Endothelial cell of umbilical vein (primary cell): ENCODE measurements around the gene RAB25. TPM values are rescaled to one million over a fixed set of nuclear protein-coding genes. Genes with fewer than 3 reads are reported as not detected.

Source experiments
- BruUV-seq: library from RNA; stranded (reverse); fragments of 400-500 nt; replicated peaks from 2 replicates; lab custom pipeline; 2021; lab: Mats Ljungman, UMichigan
- CTCF ChIA-PET: fragments of 300-600, 350-600 bp; sonication (Branson Sonifier 250); formaldehyde crosslinking; loops from one replicate; lab custom pipeline; 2021; ENCODE audit warnings: antibody characterized with exemption, inconsistent platforms; lab: Charles Lee
- POLR2A ChIA-PET: fragments of 300-600, 350-600 bp; sonication (Branson Sonifier 250); formaldehyde crosslinking; loops from one replicate; lab custom pipeline; 2021; ENCODE audit warnings: antibody characterized with exemption, inconsistent platforms; lab: Charles Lee
- DNase-seq: peaks from one replicate; pipeline ENCODE4 v3.0.0-alpha.2; 2011; ENCODE audit warnings: low read depth, low spot score
- FAIRE-seq: peaks from 2 replicates; lab custom pipeline; 2011; peaks lifted over from hg19 to GRCh38; lab: Jason Lieb, UNC
- H2AFZ ChIP-seq: 2 replicates; pipeline ENCODE4 v1.6.0; 2012; ENCODE audit warnings: low read depth, low read length, control low read depth, inconsistent platforms
- H3K27ac ChIP-seq: 2 replicates; pipeline ENCODE4 v1.5.1; 2011; ENCODE audit warnings: low read depth, mild to moderate bottlenecking, control low read depth, low read length, moderate library complexity; ENCODE audit not compliant: insufficient read depth
- H3K27me3 ChIP-seq, 2 experiments: 2 replicates each; pipeline versions ENCODE4 v1.6.0 to v1.6.1; 2011; ENCODE audit warnings: low read length in 2 of 2, mixed read lengths in 1 of 2; ENCODE audit not compliant: control insufficient read depth in 2 of 2, insufficient read depth in 2 of 2
- H3K36me3 ChIP-seq, 2 experiments: 2 replicates in 1 of 2; 3 replicates in 1 of 2; pipeline ENCODE4 v1.5.1; 2011; ENCODE audit warnings: low read length in 2 of 2, mild to moderate bottlenecking in 1 of 2, moderate library complexity in 1 of 2; ENCODE audit not compliant: control insufficient read depth in 2 of 2, insufficient read depth in 2 of 2; ENCODE audit errors: extremely low read depth in 1 of 2
- H3K4me1 ChIP-seq: 3 replicates; pipeline ENCODE4 v1.5.1; 2011; ENCODE audit warnings: mild to moderate bottlenecking, low read length; ENCODE audit not compliant: control insufficient read depth, insufficient read depth; ENCODE audit errors: extremely low read depth
- H3K4me2 ChIP-seq: 2 replicates; pipeline ENCODE4 v1.6.1; 2011; ENCODE audit warnings: low read length, control low read depth, mixed read lengths; ENCODE audit not compliant: insufficient read depth
- H3K4me3 ChIP-seq, 3 experiments: fragments of 200-600 bp in 1 of 3; sonication (generic), shearing (Covaris generic) in 1 of 3; replicated peaks in 1 of 3; 2 replicates each; pipeline ENCODE4 v1.5.1; 2011 to 2016; ENCODE audit warnings: control low read depth in 3 of 3, low read length in 3 of 3, mild to moderate bottlenecking in 2 of 3, inconsistent platforms in 1 of 3, low read depth in 1 of 3, moderate library complexity in 1 of 3; ENCODE audit not compliant: insufficient read depth in 1 of 3
- H3K79me2 ChIP-seq: 2 replicates; pipeline ENCODE4 v1.6.0; 2012; ENCODE audit warnings: low read length, inconsistent platforms; ENCODE audit not compliant: control insufficient read depth, insufficient read depth
- H3K9ac ChIP-seq: replicated peaks from 2 replicates; pipeline ENCODE3; 2011; ENCODE audit warnings: low read length, control low read depth; ENCODE audit not compliant: insufficient read depth; ENCODE audit errors: extremely low read depth
- H3K9me1 ChIP-seq: replicated peaks from 3 replicates; pipeline ENCODE4 v1.6.0; 2011; ENCODE audit warnings: mild to moderate bottlenecking, low read length; ENCODE audit not compliant: control insufficient read depth, insufficient read depth; ENCODE audit errors: extremely low read depth
- H3K9me3 ChIP-seq: replicated peaks from 2 replicates; pipeline ENCODE4 v1.5.1; 2012; ENCODE audit warnings: low read length, inconsistent platforms; ENCODE audit not compliant: control insufficient read depth, insufficient read depth
- H4K20me1 ChIP-seq: replicated peaks from 2 replicates; pipeline ENCODE3; 2011; ENCODE audit warnings: mild to moderate bottlenecking, low read length; ENCODE audit not compliant: control insufficient read depth, insufficient read depth; ENCODE audit errors: extremely low read depth
- EZH2 ChIP-seq: IDR thresholded peaks from 2 replicates; pipeline ENCODE4 v1.6.1; 2012; ENCODE audit warnings: borderline replicate concordance, low read depth, mild to moderate bottlenecking, moderate library complexity, low read length, inconsistent platforms; ENCODE audit not compliant: severe bottlenecking
- FOS ChIP-seq: IDR thresholded peaks from 2 replicates; pipeline ENCODE4 v1.6.1; 2011; ENCODE audit warnings: mild to moderate bottlenecking, low read length, moderate library complexity, borderline replicate concordance; ENCODE audit not compliant: insufficient read depth
- GATA2 ChIP-seq: IDR thresholded peaks from 2 replicates; pipeline ENCODE4 v1.7.0; 2011; ENCODE audit warnings: low read depth, mild to moderate bottlenecking, moderate library complexity, mixed read lengths, low read length; ENCODE audit not compliant: insufficient read length, insufficient read depth
- JUN ChIP-seq: IDR thresholded peaks from 2 replicates; pipeline ENCODE4 v1.6.1; 2011; ENCODE audit warnings: borderline replicate concordance, low read depth; ENCODE audit not compliant: insufficient read length, insufficient read depth
- MYC ChIP-seq: IDR thresholded peaks from one replicate; pipeline ENCODE4 v1.6.1; 2011; ENCODE audit warnings: mild to moderate bottlenecking, low read depth, low read length
- POLR2A ChIP-seq: IDR thresholded peaks from 2 replicates; pipeline ENCODE4 v1.6.1; 2012; ENCODE audit warnings: low read depth, mild to moderate bottlenecking, control low read depth, low read length
- POLR2AphosphoS5 ChIP-seq: IDR thresholded peaks from 2 replicates; pipeline ENCODE4 v1.6.1; 2012; ENCODE audit warnings: low read depth, mild to moderate bottlenecking, control low read depth, low read length, moderate library complexity; ENCODE audit not compliant: insufficient read depth
- dilution Hi-C: fragments of 300-500 bp; cut with MboI; formaldehyde crosslinking; loops from one replicate; pipeline ENCODE4 v1.15.0; 2019; ENCODE audit warnings: low sequenced_read_pairs; ENCODE audit not compliant: extremely low pct_ligation_motif_present
- intact Hi-C: fragments of 100-400 bp; cut with micrococcal nuclease; formaldehyde crosslinking; loops from one replicate; pipeline ENCODE4 v1.10.0; 2022
- polyA plus RNA-seq, 4 experiments: library from polyadenylated mRNA; depleted of rRNA in 3 of 4; stranded (reverse) in 3 of 4; unstranded in 1 of 4; fragments of >200 nt; gene quantifications; 2 replicates each; pipeline versions ENCODE4 v1.2.1 to v1.2.3, GENCODE V29; 2011 to 2012; ENCODE audit warnings: missing spikeins in 1 of 4
- total RNA-seq: library from RNA; stranded (reverse); gene quantifications from 2 replicates; pipeline ENCODE4 v1.2.3, GENCODE V29; 2021
- TF ChIP-seq, protein P1 (sequence below): IDR thresholded peaks from 2 replicates; pipeline ENCODE4 v1.6.1; 2011; ENCODE audit not compliant: insufficient read depth, insufficient read length
- TF ChIP-seq, protein P2 (sequence below), 2 donors: IDR thresholded peaks; 1 replicate in 1 of 2; 2 replicates in 1 of 2; pipeline ENCODE4 v1.5.1; 2011; ENCODE audit warnings: low read length in 2 of 2, mild to moderate bottlenecking in 2 of 2, moderate library complexity in 2 of 2, control low read depth in 1 of 2, inconsistent platforms in 1 of 2, low read depth in 1 of 2; ENCODE audit not compliant: insufficient read depth in 1 of 2; ENCODE audit errors: extremely low read depth in 1 of 2

The RAB25 gene
- total and polyA plus RNA-seq, 2 donors (not counting 3 experiments of a cell fraction or from before 2014, with no cell fraction given): not detected

DNA sequence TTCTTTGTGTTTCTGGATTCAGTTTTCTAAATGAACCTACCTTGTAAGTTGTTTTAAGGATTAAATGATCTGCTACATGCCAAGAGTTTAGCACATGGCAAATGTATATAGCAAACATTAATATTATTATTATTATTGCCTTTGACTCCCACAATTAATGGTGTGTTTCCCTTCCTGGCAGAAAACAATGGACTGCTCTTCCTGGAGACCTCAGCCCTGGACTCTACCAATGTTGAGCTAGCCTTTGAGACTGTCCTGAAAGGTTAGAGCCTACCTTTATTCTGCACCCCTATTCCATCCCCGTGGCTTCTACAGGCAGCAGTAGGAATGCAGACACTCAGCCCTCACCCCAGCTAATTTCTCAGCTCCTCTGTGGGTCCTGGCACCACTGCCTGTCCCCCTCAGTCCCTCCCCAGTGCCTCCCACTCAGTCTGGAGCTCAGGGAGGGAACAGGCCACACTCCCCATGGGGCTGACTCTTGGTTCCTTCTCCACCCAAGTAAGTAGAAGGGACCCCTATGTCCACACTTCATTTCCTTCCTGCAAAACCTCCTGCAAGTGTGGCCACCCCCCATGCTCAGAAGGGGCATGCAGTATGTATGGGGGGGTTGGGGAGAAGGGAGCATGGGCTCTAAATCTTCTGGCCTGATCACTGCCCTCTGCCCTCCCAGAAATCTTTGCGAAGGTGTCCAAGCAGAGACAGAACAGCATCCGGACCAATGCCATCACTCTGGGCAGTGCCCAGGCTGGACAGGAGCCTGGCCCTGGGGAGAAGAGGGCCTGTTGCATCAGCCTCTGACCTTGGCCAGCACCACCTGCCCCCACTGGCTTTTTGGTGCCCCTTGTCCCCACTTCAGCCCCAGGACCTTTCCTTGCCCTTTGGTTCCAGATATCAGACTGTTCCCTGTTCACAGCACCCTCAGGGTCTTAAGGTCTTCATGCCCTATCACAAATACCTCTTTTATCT, 8.8 kb downstream of the RAB25 start:
- Histone ChIP-seq H3K36me3 (peaks cover 0 to 8% of the 10 kb centered on the region in 2 experiments), H4K20me1 (no peaks in the 10 kb centered on the region), H3K4me3 (no peak overlapping the region), H3K9me3 (no peaks in the 10 kb centered on the region), H3K4me2 (no peak overlapping the region), H3K4me1 (peaks cover 6% of the 10 kb centered on the region), H3K79me2 (no peaks in the 10 kb centered on the region), H3K9ac (no peak overlapping the region), H3K9me1 (no peaks in the 10 kb centered on the region), H3K27ac (no peak overlapping the region), H2AFZ (no peak overlapping the region), H3K27me3 (no peaks in the 10 kb centered on the region)
- ChIA-PET POLR2A (no interaction called here), CTCF (interaction anchor here (0.9 to 1.4 kb wide), 3 partner anchors 44 to 80 kb away, joined by 3 to 6 read pairs (median 3); no protein-coding TSS in a partner anchor)
- dilution Hi-C loops (no loop called here), intact Hi-C loops (no loop called here)
- FAIRE-seq (peak; percentile 54), DNase-seq (peak; percentile 52)
- TF ChIP-seq MYC: no peak
- no peak for TF ChIP-seq POLR2A
- TF ChIP-seq, protein P1, sequence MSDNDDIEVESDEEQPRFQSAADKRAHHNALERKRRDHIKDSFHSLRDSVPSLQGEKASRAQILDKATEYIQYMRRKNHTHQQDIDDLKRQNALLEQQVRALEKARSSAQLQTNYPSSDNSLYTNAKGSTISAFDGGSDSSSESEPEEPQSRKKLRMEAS: no peak
- no peak for TF ChIP-seq POLR2AphosphoS5
- no peak for TF ChIP-seq JUN
- TF ChIP-seq FOS: no peak
- TF ChIP-seq, protein P2, sequence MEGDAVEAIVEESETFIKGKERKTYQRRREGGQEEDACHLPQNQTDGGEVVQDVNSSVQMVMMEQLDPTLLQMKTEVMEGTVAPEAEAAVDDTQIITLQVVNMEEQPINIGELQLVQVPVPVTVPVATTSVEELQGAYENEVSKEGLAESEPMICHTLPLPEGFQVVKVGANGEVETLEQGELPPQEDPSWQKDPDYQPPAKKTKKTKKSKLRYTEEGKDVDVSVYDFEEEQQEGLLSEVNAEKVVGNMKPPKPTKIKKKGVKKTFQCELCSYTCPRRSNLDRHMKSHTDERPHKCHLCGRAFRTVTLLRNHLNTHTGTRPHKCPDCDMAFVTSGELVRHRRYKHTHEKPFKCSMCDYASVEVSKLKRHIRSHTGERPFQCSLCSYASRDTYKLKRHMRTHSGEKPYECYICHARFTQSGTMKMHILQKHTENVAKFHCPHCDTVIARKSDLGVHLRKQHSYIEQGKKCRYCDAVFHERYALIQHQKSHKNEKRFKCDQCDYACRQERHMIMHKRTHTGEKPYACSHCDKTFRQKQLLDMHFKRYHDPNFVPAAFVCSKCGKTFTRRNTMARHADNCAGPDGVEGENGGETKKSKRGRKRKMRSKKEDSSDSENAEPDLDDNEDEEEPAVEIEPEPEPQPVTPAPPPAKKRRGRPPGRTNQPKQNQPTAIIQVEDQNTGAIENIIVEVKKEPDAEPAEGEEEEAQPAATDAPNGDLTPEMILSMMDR (IDR thresholded peaks at IDR 0.05; ENCODE audit: extremely low read depth in 1 of 2, insufficient read depth in 1 of 2, low read depth in 1 of 2, low read length in 2 of 2): no peak
- no peak for TF ChIP-seq GATA2
- no peak for TF ChIP-seq EZH2
- BruUV-seq: no TSS peak
